HCT116 (cell line): Measurements from ENCODE around the gene FLRT1. TPM values are rescaled to one million over a fixed set of nuclear protein-coding genes. Genes with fewer than 3 reads are reported as not detected.

Experiments used
- ATAC-seq: fragments of 200-7000 bp; cut with Tn5 transposase; 2 replicates; pipeline ENCODE4 v1.9.1; 2020; ENCODE audit warnings: mild to moderate bottlenecking, moderate library complexity
- BruUV-seq: library from RNA; stranded (reverse); fragments of 400-500 nt; replicated peaks from 2 replicates; lab custom pipeline; 2021; lab: Mats Ljungman, UMichigan
- CTCF ChIA-PET: fragments of 300-600 bp; sonication (Branson Sonifier 250); formaldehyde crosslinking; loops from one replicate; lab custom pipeline; 2021; ENCODE audit warnings: antibody characterized with exemption; lab: Charles Lee
- POLR2A ChIA-PET: fragments of 300-600, 350-600 bp; sonication (Branson Sonifier 250); formaldehyde crosslinking; loops from one replicate; lab custom pipeline; 2021; ENCODE audit warnings: antibody characterized with exemption; lab: Charles Lee
- RAD21 ChIA-PET, 2 experiments: fragments of 300-600 bp; sonication (Branson Sonifier 250); formaldehyde crosslinking; loops; one replicate each; lab custom pipeline; 2023; ENCODE audit warnings: low total read pairs in 2 of 2; ENCODE audit not compliant: uncharacterized antibody in 2 of 2, unreplicated experiment in 2 of 2, low non-redundant PET in 1 of 2; lab: Charles Lee
- DNase-seq: peaks from one replicate; pipeline ENCODE4 v3.0.0-alpha.2; 2010; ENCODE audit warnings: low read depth, low spot score
- H2AFZ ChIP-seq: fragments of 200-600 bp; shearing (Covaris generic), sonication (generic); 2 replicates; pipeline ENCODE4 v1.6.1; 2017; ENCODE audit warnings: low read depth, mixed run types, mixed read lengths, antibody characterized with exemption, low read length; ENCODE audit not compliant: poor library complexity, severe bottlenecking
- H3K27ac ChIP-seq: 2 replicates; pipeline ENCODE4 v1.5.1; 2012; ENCODE audit warnings: low read depth, low read length
- H3K27me3 ChIP-seq: fragments of 200-600 bp; sonication (generic); 2 replicates; pipeline ENCODE4 v1.6.1; 2016; ENCODE audit warnings: mixed run types, low read length, mixed read lengths; ENCODE audit not compliant: insufficient read depth
- H3K36me3 ChIP-seq, 2 experiments: fragments of 200-500 bp in 1 of 2; fragments of 200-600 bp in 1 of 2; sonication (Bioruptor generic) in 1 of 2; sonication (generic) in 1 of 2; 2 replicates each; pipeline versions ENCODE4 v1.5.1 to v1.6.1; 2014 to 2016; ENCODE audit warnings: low read length in 2 of 2, inconsistent platforms in 1 of 2, mixed read lengths in 1 of 2, mixed run types in 1 of 2; ENCODE audit not compliant: insufficient read depth in 2 of 2, control insufficient read depth in 1 of 2
- H3K4me1 ChIP-seq, 2 experiments: fragments of 200-600 bp in 1 of 2; sonication (generic) in 1 of 2; 2 replicates each; pipeline versions ENCODE4 v1.5.1 to v1.6.1; 2012 to 2017; ENCODE audit warnings: low read length in 2 of 2, inconsistent platforms in 1 of 2, mild to moderate bottlenecking in 1 of 2, mixed read lengths in 1 of 2, mixed run types in 1 of 2, moderate library complexity in 1 of 2; ENCODE audit not compliant: insufficient read depth in 2 of 2, control insufficient read depth in 1 of 2
- H3K4me2 ChIP-seq: fragments of 200-600 bp; sonication (generic); 2 replicates; pipeline ENCODE4 v1.6.1; 2017; ENCODE audit warnings: mixed run types, low read length, mixed read lengths
- H3K4me3 ChIP-seq, 2 experiments: fragments of 200-600 bp in 1 of 2; sonication (generic) in 1 of 2; replicated peaks in 1 of 2; 2 replicates each; pipeline ENCODE4 v1.5.1; 2011 to 2016; ENCODE audit warnings: low read length in 2 of 2, control low read depth in 1 of 2, low read depth in 1 of 2, mild to moderate bottlenecking in 1 of 2, mixed read lengths in 1 of 2, mixed run types in 1 of 2
- H3K79me2 ChIP-seq: fragments of 200-600 bp; sonication (generic); 2 replicates; pipeline ENCODE4 v1.6.1; 2017; ENCODE audit warnings: mild to moderate bottlenecking, mixed run types, low read length, moderate library complexity, mixed read lengths; ENCODE audit not compliant: insufficient read depth
- H3K9ac ChIP-seq: fragments of 200-600 bp; sonication (generic); 2 replicates; pipeline ENCODE4 v1.6.1; 2016; ENCODE audit warnings: low read length, mixed read lengths
- H3K9me2 ChIP-seq: fragments of 200-600 bp; sonication (generic), shearing (Covaris generic); 2 replicates; pipeline ENCODE4 v1.6.1; 2017; ENCODE audit warnings: mixed run types, mild to moderate bottlenecking, moderate library complexity; ENCODE audit not compliant: insufficient read depth
- H3K9me3 ChIP-seq, 2 experiments: fragments of 200-500 bp in 1 of 2; fragments of 200-600 bp in 1 of 2; sonication (Bioruptor generic) in 1 of 2; sonication (generic) in 1 of 2; 2 replicates each; pipeline ENCODE4 v1.6.1; 2014 to 2017; ENCODE audit warnings: low read length in 2 of 2, mixed read lengths in 2 of 2, inconsistent platforms in 1 of 2, low read depth in 1 of 2, mild to moderate bottlenecking in 1 of 2, mixed run types in 1 of 2, moderate library complexity in 1 of 2; ENCODE audit not compliant: control insufficient read depth in 1 of 2, insufficient read depth in 1 of 2
- H4K20me1 ChIP-seq: fragments of 200-600 bp; sonication (generic), shearing (Covaris generic); 2 replicates; pipeline ENCODE4 v1.6.1; 2017; ENCODE audit warnings: mixed run types, mild to moderate bottlenecking, moderate library complexity; ENCODE audit not compliant: insufficient read depth
- ATF3 ChIP-seq: IDR thresholded peaks from 2 replicates; pipeline ENCODE4 v1.6.1; 2012
- CBX3 ChIP-seq: IDR thresholded peaks from 2 replicates; pipeline ENCODE4 v1.6.1; 2012; ENCODE audit warnings: low read depth
- CEBPB ChIP-seq: IDR thresholded peaks from 2 replicates; pipeline ENCODE4 v1.6.1; 2012; ENCODE audit warnings: low read depth
- EGR1 ChIP-seq: IDR thresholded peaks from 2 replicates; pipeline ENCODE4 v1.6.1; 2012; ENCODE audit warnings: low read depth
- EZH2 ChIP-seq: fragments of 200-600 bp; sonication (generic); IDR thresholded peaks from 2 replicates; pipeline ENCODE4 v1.6.1; 2017; ENCODE audit warnings: antibody characterized with exemption, mixed run types
- FOSL1 ChIP-seq: IDR thresholded peaks from 2 replicates; pipeline ENCODE4 v1.6.1; 2012; ENCODE audit warnings: low read depth
- MAX ChIP-seq: IDR thresholded peaks from 2 replicates; pipeline ENCODE4 v1.6.1; 2012
- POLR2A ChIP-seq: IDR thresholded peaks from 2 replicates; pipeline ENCODE4 v1.7.0; 2011; ENCODE audit warnings: borderline replicate concordance; ENCODE audit not compliant: insufficient read depth, insufficient read length; ENCODE audit errors: extremely low read depth
- RAD21 ChIP-seq: IDR thresholded peaks from 2 replicates; pipeline ENCODE4 v1.6.1; 2012; ENCODE audit warnings: low read depth, mild to moderate bottlenecking
- SIN3A ChIP-seq: IDR thresholded peaks from 2 replicates; pipeline ENCODE4 v1.6.1; 2012; ENCODE audit warnings: low read depth
- SP1 ChIP-seq: IDR thresholded peaks from 2 replicates; pipeline ENCODE4 v1.6.1; 2012; ENCODE audit warnings: low read depth
- TCF7L2 ChIP-seq: IDR thresholded peaks from 2 replicates; pipeline ENCODE4 v1.7.0; 2011; ENCODE audit warnings: borderline replicate concordance, inconsistent platforms; ENCODE audit not compliant: insufficient read depth, insufficient read length; ENCODE audit errors: extremely low read depth
- ZNF274 ChIP-seq: fragments of 200-500 bp; sonication (Bioruptor generic); IDR thresholded peaks from 2 replicates; pipeline ENCODE4 v1.6.1; 2014; ENCODE audit warnings: mild to moderate bottlenecking, low read depth, low read length, inconsistent platforms
- intact Hi-C: fragments of 100-400 bp; cut with micrococcal nuclease; formaldehyde crosslinking; loops from 2 replicates; pipeline ENCODE4 v1.10.0; 2022
- total RNA-seq: library from RNA; stranded (reverse); gene quantifications from one replicate; pipeline ENCODE4 v1.2.1, GENCODE V29; 2021; ENCODE audit not compliant: unreplicated experiment

Gene FLRT1
- total RNA-seq, 1 experiment from 2014 or later: 0.15 TPM

- no peaks in the 10 kb centered on the region for H4K20me1 ChIP-seq
- H3K9me2 ChIP-seq: no peaks in the 10 kb centered on the region
- ChIA-PET POLR2A (no interaction called here), CTCF (no interaction called here), RAD21 (no interaction called here)
- no peak overlapping the region for H2AFZ ChIP-seq
- no peak overlapping the region for H3K27ac ChIP-seq
- H3K9me3 ChIP-seq: no peaks in the 10 kb centered on the region
- no peaks in the 10 kb centered on the region for H3K27me3 ChIP-seq
- no TSS peak for BruUV-seq
- DNase-seq (no peak), ATAC-seq (no peak)
- intact Hi-C loops: no loop called here
- no peaks in the 10 kb centered on the region for H3K36me3 ChIP-seq
- H3K9ac ChIP-seq: no peak overlapping the region
- no peaks in the 10 kb centered on the region for H3K4me1 ChIP-seq
- no peak overlapping the region for H3K4me3 ChIP-seq
- TF ChIP-seq EZH2 (no peak), FOSL1 (no peak), POLR2A (no peak), SP1 (no peak), MAX (no peak), EGR1 (no peak), CEBPB (no peak), TCF7L2 (no peak), CBX3 (no peak), ATF3 (no peak), SIN3A (no peak), RAD21 (no peak), ZNF274 (no peak)
- TF ChIP-seq, all 23 proteins: peak for 0
- H3K4me2 ChIP-seq: no peak overlapping the region
- H3K79me2 ChIP-seq: no peaks in the 10 kb centered on the region
These were observed 44.7 kb downstream of the FLRT1 start for GRCh38 chr11:64080390-64080789.
